Kidney epithelial cell (primary cell): ENCODE measurements around the gene DNAJC15. TPM values are rescaled to one million over a fixed set of nuclear protein-coding genes. Genes with fewer than 3 reads are reported as not detected.

ENCODE experiments used
- DNase-seq: peaks from one replicate; pipeline ENCODE4 v3.0.0-alpha.2; 2010; ENCODE audit warnings: low read depth
- H3K27me3 ChIP-seq: 2 replicates; pipeline ENCODE4 v1.6.0; 2011; ENCODE audit warnings: low read length; ENCODE audit not compliant: control insufficient read depth, insufficient read depth
- H3K36me3 ChIP-seq: 2 replicates; pipeline ENCODE4 v1.5.1; 2011; ENCODE audit warnings: low read length; ENCODE audit not compliant: control insufficient read depth, insufficient read depth
- H3K4me3 ChIP-seq: 2 replicates; pipeline ENCODE4 v1.5.1; 2011; ENCODE audit warnings: low read depth, mild to moderate bottlenecking, control low read depth, low read length
- CTCF ChIP-seq: IDR thresholded peaks from 2 replicates; pipeline ENCODE4 v1.5.1; 2011; ENCODE audit warnings: mild to moderate bottlenecking, moderate library complexity, low read length, control low read depth, inconsistent platforms; ENCODE audit not compliant: insufficient read depth, poor library complexity, severe bottlenecking
- total RNA-seq: library from RNA; depleted of rRNA; stranded (reverse); fragments of >200 nt; gene quantifications from 2 replicates; pipeline ENCODE4 v1.2.3, GENCODE V29; 2015

DNAJC15 gene
- total RNA-seq, 1 donor from 2014 or later, result 16.0 TPM

- H3K27me3 ChIP-seq, result no peaks in the 10 kb centered on the region
- no peak for TF ChIP-seq CTCF
- no peaks in the 10 kb centered on the region for H3K36me3 ChIP-seq
- no peak for DNase-seq
- no peak overlapping the region for H3K4me3 ChIP-seq
Measured at GRCh38 chr13:43110036-43110435, 86.7 kb downstream of the DNAJC15 start.

GRCh38 chr13:43110658-43111057 lies 87.3 kb downstream of the DNAJC15 start:
- no peak for TF ChIP-seq CTCF
- Histone ChIP-seq H3K4me3 (no peak overlapping the region), H3K36me3 (no peaks in the 10 kb centered on the region), H3K27me3 (no peaks in the 10 kb centered on the region)
- DNase-seq, result no peak

DNA sequence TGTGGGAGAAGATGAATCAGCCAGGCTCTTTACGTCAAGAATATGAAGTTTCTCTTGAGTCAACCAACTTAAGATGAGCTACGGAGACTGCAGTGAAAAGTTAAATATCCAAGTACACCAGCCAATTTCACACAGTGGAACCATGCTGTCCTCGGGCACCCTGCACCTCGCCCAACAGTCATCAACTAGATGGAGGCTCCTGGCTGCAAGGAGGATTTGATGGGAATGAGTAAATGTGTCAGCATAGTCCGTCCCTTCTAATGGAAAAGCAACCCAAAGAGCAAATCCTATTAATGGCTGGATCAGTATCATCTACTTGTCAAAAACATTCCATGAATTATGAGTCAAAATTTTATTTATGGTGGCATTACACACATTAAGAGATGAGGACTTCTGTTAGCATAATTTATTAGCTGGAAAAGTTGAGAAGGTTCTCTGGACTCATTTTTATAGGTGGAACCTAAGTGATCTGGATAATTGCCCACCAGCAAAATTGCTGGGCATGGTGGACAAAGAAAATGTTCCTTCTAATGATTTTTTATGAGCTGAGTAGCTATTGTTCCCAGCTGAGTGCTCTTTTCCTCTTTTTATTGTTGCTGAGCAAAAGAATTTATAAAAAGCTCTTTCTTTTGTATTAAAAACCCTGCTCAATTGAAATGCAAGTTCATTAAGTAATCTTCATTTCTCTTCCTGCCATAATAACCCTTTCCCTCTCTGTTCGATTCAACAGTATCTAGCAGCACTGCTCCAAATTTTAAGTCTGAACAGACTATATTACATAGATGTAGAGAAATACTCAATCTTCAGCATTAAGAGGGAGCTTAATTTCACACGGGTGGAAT lies 88.4 kb downstream of the DNAJC15 start:
- TF ChIP-seq CTCF, result no peak
- Histone ChIP-seq H3K36me3 (no peaks in the 10 kb centered on the region), H3K4me3 (no peak overlapping the region), H3K27me3 (no peaks in the 10 kb centered on the region)
- DNase-seq, result no peak

DNA sequence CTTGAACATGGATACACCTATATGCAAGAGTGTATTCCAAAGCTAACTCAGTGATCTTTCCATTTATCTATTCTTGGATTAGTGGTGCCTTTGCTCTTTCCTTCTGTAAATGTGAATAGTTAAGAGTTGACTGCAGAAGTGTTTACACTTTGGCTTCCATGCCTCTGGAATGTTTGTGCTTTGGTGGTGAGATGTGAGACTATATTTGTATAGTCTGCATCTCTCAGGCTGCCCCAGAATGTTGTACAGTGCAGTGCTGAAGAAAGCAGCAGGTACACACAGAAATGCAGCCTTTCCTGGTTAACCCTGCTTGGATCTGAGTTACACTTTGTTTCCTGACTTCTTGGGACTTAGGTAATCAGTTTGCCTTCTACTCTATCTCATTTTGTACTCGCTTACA lies 90.2 kb downstream of the DNAJC15 start:
- no peak for TF ChIP-seq CTCF
- DNase-seq, result no peak
- no peaks in the 10 kb centered on the region for H3K36me3 ChIP-seq
- H3K27me3 ChIP-seq, result no peaks in the 10 kb centered on the region
- H3K4me3 ChIP-seq, result no peak overlapping the region

DNA sequence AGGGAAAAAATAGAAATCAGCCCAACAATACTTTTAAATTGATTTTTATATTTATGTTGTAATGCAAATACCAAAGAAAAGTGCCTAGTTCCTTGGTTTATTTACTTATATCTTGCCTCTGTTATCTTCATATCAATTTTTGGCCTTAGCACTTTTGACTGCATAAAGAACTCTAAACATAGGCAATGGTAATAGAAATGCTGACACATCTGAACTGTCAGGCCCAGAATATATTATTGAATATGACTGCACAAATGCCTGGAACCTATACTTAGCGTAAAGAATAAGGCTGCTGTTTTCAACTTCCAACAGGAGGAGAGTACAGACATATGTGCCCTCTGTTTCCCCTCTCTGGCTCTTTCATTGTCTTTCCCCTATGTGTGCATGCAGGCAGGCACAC lies 91.1 kb downstream of the DNAJC15 start:
- Histone ChIP-seq H3K27me3 (no peaks in the 10 kb centered on the region), H3K36me3 (no peaks in the 10 kb centered on the region), H3K4me3 (no peak overlapping the region)
- DNase-seq, result no peak
- no peak for TF ChIP-seq CTCF

GRCh38 chr13:43115141-43115540 lies 91.8 kb downstream of the DNAJC15 start:
- Histone ChIP-seq H3K36me3 (no peaks in the 10 kb centered on the region), H3K4me3 (no peak overlapping the region), H3K27me3 (no peaks in the 10 kb centered on the region)
- no peak for DNase-seq
- no peak for TF ChIP-seq CTCF
